Left renal pelvis (tissue), 4 donors: ENCODE results near the gene B3GNT9. TPM values are rescaled to one million over a fixed set of nuclear protein-coding genes. Genes with fewer than 3 reads are reported as not detected.
"Not testable (repeated sequence)": the region's sequence is repeated elsewhere in the genome, so short reads cannot be mapped to it uniquely, and the experiment has no call there.

Experiments used
- DNase-seq, 4 donors: peaks; one replicate each; pipeline ENCODE4 v3.0.0-alpha.2; 2013; ENCODE audit warnings: low read depth in 4 of 4, low spot score in 3 of 4
- polyA plus RNA-seq, 4 donors: library from polyadenylated mRNA; unstranded; fragments of 120-200 nt; gene quantifications; one replicate each; pipeline ENCODE4 v1.2.1, GENCODE V29; 2013; ENCODE audit not compliant: insufficient read length in 4 of 4

B3GNT9 gene
- polyA plus RNA-seq, 4 donors, result 8.5 to 40.1 (median 11.6) TPM

DNA sequence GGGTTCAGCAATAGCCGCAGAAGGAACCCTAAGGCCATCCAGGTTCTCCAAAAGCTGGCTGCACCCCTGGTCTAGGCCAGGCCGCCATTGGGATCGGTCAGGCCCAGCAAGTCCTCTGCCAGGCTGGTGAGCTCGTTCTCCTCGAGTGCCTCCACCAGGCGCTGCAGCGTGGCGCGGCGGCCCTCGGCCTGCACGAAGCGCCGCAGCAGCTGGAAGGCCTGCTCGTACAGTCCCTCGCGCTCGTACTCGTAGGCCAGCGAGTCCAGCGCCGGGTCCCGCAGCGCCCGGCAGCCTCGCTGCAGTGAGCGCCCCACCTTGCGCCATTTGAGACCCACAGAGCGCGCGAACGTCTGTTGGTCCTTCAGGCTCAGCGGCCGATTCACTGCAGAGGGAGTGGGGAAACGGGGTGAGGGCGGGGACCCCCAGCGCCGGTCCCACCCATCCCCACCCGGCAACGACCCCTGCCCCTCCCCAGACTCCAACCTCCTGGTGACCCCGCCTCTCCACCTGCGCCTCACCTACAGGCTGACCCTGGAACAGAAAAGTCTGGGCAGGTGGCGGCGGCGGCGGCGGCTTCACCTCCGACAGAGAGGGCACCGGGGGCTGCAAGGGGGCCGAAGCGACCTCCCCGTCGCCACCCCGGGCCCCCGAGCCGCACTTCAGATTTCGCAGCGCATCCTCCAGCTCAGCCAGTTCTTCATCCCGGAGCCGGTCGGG, 3.9 kb upstream of the B3GNT9 start:
- DNase-seq, result no peak

GRCh38 chr16:67151431-67152097, 766 bp upstream of the B3GNT9 start:
- DNase-seq, result no peak

GRCh38 chr16:67150047-67150832, 558 bp downstream of the B3GNT9 start:
- DNase-seq, result no peak

GRCh38 chr16:67149276-67150046, 1.3 kb downstream of the B3GNT9 start:
- DNase-seq, result no peak

DNA sequence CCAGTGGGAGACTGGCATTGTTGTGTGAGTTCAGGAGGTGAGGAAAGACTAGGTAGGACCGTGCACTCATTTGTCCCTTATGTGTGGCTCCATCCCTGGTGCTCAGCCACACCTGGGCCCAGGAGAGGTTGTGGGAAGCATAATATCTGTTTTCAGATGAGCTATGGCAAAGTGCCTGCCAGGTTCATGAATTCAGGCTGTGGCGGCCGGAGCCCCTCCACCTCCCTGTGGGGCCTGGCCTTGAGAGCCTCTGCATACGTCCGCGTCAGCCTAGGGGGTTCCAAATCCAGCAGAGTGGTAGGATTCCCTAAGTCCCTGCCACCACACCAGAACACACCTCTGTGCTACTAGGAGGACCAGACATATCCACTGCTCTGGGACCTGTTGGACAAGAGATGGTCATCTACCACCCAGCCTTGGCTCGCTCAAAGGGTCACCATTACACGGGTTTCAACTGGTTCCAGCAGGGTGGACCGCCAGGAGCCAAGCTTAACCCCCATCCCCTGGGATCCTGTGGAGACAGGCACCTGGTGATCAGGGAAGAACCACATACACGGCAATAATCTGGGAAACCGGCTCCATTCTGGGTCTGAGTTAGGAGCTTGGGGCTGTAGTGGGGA, 2.0 kb downstream of the B3GNT9 start:
- DNase-seq, result no peak

GRCh38 chr16:67148221-67148620, 2.6 kb downstream of the B3GNT9 start:
- no peak for DNase-seq

DNA sequence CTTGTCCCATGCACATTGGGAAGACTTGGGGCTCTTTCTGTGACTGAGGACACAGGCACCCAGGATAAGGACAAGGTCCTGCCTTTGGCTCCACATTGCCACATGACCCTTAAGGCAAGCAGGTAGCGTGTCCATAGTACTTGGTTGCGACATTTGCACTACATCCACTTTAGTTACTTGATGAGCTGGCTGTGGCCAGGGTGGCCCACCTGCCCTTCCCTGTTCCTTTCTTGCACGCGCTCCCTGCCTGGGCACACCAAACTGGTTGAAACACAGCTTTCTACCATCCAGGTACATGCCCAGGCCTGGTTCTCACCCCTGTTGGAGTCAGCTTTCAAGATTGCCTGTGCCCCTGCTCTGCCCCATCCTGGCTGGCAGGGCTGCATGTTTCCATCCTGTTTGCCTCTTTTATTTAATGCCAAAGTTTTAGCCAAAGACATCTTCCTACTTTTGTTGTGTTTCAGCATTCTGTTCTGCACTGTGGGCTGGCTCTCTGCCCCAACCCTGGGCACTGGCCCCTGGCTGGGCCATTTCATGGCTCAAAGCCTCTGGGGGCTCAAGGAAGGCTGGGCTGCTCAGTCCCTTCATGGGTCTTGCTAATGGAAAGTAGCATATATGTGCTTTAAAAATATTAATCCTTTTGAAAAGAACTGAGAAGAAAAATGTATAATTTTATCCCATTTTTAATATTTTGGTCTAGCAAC, 3.2 kb downstream of the B3GNT9 start:
- no peak for DNase-seq

DNA sequence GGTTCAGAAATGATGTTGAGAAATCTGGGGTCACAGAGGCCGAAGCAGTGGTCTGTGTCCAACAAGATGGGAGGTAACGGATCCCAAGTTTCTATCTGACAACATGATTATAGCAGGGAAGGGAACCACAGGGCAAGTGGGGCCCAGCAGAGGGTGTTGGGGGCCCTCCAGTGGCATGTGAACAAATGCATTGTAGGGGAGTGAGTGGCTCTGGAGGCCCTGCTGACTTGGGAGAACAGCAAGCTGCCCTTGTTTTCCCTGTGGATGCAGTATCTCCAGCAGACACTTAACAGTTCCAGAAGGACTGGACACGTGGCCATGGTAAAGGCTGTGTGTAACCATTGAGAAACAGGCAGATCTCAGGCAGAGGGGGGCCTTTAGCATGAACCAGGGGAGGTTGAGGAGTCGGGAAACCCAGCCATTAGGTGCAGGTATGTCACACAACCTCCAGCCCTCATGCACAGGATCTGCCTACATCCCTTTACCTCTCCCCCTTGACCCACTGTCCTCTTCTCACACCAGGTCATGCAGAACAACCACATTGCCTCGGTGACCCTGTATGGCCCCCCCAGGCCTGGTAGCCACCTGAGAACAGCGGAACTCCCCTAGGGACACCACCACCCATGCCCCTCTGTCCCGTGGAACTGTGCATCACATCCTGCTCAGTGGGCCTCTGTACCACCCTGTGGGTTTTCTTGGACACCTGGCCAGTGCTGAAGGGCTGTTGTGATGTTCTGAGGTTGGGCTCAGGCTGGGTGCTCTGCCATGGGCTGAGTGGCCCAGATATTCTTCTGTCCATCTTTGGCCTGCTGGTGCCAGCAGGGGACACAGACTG, 4.1 kb downstream of the B3GNT9 start:
- no peak for DNase-seq

GRCh38 chr16:67145746-67146145, 5.1 kb downstream of the B3GNT9 start:
- no peak for DNase-seq

GRCh38 chr16:67144943-67145342, 5.9 kb downstream of the B3GNT9 start:
- DNase-seq, result no peak

DNA sequence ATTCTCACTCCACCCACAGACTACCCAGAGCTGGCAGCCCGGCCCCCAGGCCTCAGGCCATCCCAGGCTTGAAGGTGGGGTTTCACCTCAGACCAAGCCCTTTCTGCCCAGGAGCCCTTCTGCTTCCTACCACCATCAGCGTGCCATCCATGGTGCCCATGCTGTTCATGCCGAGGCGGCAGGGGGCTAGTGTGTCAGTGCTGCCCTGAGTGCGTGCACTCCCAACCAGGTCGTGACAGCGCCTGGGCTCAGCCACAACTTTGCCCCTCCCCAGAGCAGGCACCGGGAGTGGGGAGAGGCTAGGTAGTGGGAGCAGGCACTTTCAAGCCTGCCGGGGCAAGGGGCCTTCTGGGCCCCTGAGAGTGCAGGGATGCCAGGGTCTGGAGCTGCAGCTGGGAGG, 8.5 kb downstream of the B3GNT9 start:
- no peak for DNase-seq

DNA sequence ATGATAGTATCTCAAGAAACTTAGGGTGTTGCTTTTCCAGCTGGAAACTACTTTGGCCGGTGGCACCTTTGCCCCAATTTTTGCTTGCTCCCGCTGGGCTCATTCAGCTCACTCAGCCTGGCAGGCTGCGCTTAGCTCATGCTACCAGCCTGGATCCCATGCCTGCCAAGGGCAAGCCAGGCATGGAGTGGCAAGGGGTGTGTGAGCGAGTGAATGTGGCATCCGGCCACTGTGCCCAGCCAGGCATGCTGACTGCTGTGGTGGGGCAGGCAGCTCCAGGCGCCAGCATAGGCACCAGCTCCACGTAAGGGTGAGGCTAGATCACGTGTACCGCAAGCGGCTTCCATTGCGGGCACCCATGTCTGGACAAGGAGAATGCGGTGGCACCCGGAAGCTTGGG, 9.4 kb downstream of the B3GNT9 start:
- DNase-seq, result no peak

GRCh38 chr16:67137605-67138004, 13.2 kb downstream of the B3GNT9 start:
- no peak for DNase-seq

DNA sequence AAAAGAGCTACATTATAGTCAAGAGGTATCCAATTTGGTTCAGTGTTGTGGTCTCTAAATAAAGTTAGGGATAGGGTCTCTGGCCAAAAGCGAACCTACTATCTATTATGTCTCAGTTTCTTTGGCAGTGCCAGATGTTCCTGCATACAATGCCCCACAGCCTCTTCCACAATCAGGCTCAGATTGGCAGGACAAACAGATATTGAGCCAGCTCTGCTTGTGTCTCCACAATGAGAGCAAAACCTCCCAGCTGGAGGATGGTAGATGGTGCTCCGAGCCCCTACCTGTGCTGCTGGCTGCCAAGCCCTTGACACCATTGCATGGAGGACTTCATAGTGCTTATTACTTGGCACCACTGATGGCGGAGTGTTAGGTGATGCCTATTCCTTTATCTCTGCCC, 21.4 kb downstream of the B3GNT9 start:
- DNase-seq, result no peak

DNA sequence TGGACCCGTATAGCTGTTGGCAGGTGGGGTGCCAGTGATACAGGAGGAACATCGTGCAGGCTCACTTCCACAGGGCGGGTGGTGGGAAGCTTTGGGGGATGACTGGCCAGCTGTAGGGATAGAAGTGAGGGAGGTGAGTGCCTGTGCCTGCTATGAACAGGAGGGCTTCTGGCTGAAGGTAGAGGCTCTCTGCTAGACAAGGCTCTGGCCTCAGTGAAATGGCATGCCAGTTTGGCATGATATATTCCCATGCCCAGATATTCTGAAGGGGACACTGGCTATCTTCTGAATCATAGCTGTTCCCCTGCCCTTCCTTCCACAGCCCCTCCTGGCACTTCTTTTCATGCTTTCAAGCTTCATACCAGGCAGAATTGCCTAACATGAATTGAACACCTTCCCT, 21.9 kb downstream of the B3GNT9 start:
- DNase-seq, result no peak

- no peak for DNase-seq
These were observed 22.4 kb downstream of the B3GNT9 start for GRCh38 chr16:67128417-67128816.

DNA sequence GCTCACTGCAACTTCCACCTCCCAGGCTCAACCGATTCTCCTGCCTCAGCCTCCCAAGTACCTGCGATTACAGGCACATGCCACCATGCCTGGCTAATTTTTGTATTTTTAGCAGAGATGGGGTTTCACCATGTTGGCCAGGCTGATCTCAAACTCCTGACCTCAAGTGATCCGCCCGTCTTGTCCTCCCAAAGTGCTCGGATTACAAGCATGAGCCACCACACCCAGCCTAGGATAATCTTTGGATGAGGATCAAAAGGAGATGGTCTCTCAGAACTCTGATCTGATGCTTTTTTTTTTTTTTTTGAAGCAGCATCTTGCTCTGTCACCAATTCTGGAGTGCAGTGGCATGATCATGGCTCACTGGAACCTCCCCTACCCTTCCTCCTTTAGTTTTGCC, 28.0 kb downstream of the B3GNT9 start:
- DNase-seq, result not testable (repeated sequence)

DNA sequence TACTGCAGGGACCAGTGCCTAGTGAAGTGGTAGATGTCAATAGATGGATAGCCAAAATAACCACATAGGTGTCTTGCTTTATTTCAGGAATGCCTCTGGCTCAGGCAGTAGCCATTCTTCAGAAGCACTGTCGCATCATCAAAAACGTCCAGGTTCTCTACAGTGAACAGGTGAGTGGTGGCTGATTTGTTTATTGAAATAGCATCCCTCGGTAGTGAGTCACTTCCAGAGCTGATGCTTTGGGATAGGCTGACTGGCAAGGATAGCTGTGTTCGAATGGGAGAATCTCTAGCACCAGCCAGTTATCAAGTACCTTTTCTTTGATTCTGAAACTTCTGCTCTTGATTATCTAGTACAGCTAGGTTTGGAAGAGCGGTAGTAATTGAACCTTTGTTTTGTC, 30.8 kb downstream of the B3GNT9 start:
- DNase-seq, result no peak

- no peak for DNase-seq
These were observed 33.1 kb downstream of the B3GNT9 start for GRCh38 chr16:67117716-67118115.
